HuH-7.5 (cell line): ENCODE results near the gene KCNJ18.
"Not testable (repeated sequence)": the region's sequence is repeated elsewhere in the genome, so short reads cannot be mapped to it uniquely, and the experiment has no call there.

Experiments used
- DNase-seq: peaks from one replicate; pipeline ENCODE4 v3.0.0; 2011; ENCODE audit warnings: low spot score

Gene KCNJ18

GRCh38 chr17:21703891-21704872 lies 11.9 kb downstream of the KCNJ18 start:
- not testable (repeated sequence) for DNase-seq

DNA sequence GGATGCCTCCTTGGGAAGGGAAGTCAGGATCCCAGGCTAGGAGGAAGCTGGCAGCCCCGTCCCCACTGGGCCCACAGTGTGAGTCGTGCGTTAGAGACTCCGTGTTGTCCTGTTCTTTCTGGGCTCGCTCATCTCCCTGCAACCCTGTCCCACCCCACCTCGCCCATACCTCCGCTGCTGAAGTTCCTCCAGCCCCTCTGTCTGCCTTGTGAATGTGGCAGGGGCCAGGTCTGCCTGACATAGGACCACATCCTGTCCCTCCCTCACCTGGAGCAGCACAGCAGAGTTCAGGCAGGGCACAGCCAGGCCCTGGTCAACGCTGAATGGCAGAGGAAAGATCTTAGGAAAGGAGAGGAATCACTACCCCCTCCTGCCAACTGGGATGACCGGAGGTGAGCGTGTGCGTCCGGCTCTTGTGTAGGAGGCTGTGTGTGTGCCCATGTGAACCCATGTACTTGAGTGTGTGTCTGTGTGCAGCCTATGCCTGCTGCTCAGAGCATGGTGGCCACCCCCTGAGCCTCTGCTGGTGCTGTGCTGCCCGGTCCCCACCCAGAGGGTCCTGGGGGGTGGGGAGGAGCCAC lies 12.8 kb downstream of the KCNJ18 start:
- DNase-seq = no peak

DNA sequence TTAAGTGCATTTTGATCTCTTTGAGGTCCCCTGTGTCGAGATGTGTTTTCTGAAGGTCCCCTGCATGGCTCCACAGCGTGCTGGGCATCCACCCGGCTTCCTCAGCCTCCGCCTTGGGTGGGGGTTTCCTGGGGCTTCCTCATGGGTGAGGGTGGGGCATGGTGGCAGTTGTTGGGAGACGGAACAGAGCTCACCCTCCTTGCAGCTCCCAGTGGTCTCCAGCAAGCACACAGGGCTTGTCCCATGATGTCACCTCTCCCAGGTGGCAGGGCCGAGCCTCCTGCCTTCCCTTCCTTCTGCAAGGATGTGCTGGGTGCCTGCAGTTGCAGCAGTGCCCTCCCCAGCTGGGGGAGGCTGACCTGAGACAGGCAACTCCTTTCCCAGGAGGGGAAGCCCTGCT lies 13.4 kb downstream of the KCNJ18 start:
- DNase-seq = not testable (repeated sequence)

- DNase-seq = not testable (repeated sequence)
These were observed 14.2 kb downstream of the KCNJ18 start for GRCh38 chr17:21706546-21706945.

DNA sequence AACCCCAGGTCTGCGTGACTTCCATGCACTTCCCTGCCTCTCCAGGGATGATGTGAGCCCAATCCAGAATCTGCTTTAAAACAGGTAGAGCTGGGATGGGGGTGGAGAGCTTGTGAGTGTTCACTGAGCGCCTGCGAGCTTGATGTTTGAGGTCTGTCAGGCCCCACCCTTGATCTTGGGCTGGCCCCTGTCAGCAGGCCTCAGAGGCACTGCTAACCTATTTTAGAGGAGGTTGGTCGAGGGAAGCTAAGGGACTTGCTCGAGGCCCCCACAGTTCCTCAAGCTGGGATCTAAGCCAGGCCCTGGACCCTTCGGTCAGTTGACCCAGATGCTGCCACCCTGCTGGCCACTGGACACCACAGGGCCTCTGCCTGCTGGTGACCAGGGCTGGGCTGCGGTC lies 14.8 kb downstream of the KCNJ18 start:
- DNase-seq = not testable (repeated sequence)

- not testable (repeated sequence) for DNase-seq
These were observed 15.6 kb downstream of the KCNJ18 start for GRCh38 chr17:21707711-21708611.

GRCh38 chr17:21708612-21709535 lies 16.6 kb downstream of the KCNJ18 start:
- not testable (repeated sequence) for DNase-seq

- not testable (repeated sequence) for DNase-seq
These were observed 17.7 kb downstream of the KCNJ18 start for GRCh38 chr17:21709994-21710393.

DNA sequence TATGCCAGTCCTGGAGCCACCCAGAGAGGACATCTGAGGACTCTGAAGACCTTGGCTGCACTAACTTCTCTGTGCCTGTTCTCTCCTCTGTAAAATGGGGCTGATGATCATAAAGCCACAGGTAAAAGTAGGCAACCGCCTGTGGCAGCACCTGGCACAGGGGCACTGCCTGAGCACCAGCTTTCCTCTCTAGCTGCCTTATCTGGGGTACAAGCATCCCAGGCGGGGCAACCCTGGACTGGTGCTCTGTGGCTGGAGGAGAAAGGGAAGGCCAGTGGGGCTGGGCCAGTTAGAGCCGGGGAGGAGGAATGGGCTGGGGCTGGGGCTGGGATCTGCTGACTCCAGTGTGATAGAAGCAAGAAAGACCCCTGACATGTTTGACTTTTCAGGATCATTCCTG lies 18.2 kb downstream of the KCNJ18 start:
- not testable (repeated sequence) for DNase-seq

DNA sequence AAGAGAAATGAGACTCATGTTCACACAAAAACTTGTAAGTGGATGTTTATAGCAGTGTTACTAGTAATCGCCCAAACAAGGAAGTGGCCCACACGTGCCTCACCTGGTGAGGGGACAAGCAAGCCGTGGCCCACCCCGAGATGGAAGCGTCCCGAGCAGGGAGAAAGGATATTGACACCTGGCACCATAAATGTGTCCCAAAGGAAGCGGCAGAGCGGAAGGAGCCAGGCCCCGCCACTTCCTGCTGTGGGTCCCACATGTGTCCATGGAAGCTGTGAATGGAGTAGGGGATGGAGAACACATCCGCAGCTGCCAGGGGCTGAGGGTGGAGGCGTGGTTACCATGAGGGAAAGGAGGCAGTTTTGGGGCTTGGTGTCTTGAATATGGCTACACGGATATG lies 18.9 kb downstream of the KCNJ18 start:
- DNase-seq = no peak

GRCh38 chr17:21713020-21713419 lies 20.7 kb downstream of the KCNJ18 start:
- not testable (repeated sequence) for DNase-seq

DNA sequence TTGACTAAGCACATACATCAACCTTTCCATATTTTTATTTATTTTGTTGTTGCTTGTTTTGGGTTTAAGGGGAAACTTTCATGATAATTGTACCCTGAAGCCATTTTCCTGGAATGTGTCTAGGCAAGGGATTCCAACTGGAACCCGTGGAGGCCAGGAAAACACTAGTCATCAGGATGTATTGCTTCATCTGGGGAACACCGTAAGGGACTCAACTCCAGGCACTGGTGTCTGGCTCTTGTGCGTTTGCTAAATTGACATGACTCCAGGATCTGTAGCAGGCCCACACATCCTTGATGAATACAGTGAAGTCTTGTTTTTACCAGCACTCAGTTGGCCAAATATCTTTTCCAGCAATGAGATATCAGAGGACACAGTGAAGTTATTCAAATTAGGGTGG lies 21.3 kb downstream of the KCNJ18 start:
- not testable (repeated sequence) for DNase-seq

GRCh38 chr17:21714676-21715075 lies 22.4 kb downstream of the KCNJ18 start:
- DNase-seq = not testable (repeated sequence)

DNA sequence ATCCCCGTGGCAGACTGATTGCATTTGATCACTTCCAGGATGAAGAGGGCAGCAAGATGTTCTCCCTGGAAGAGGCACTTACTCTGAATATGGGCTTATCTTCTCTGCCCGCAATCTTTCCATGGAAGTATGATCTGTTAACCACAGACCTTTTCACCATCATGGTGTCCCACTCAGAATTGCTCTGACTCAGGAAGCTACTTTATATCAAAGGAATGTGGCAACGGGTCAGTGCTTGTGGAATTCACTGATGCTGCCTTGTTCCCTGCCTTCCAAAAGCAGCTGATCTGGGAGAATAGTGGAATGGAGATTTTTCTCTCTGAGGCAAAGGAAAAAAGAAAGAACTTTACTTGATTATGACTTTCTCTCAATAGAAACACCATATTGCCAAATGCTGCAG lies 23.6 kb downstream of the KCNJ18 start:
- not testable (repeated sequence) for DNase-seq

DNA sequence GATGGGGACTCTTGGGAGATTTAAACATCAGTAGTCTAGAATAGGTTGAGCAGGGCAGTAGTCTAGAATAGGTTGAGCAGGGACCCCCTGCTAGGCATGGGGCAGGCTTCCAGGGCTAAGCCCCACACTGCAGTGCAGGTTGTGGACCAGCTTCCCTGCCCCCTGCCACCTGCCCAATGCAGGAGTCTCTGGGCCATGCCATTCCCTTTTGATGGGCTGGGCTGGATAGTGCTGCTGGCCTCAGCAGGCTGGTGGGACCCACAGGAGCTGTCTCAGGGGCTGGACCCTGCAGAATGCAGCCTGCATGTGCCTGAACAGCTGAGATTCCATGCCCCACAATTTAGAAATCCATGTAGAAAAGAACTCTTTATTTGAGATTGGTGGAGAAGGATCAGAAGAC lies 26.6 kb downstream of the KCNJ18 start:
- not testable (repeated sequence) for DNase-seq

DNA sequence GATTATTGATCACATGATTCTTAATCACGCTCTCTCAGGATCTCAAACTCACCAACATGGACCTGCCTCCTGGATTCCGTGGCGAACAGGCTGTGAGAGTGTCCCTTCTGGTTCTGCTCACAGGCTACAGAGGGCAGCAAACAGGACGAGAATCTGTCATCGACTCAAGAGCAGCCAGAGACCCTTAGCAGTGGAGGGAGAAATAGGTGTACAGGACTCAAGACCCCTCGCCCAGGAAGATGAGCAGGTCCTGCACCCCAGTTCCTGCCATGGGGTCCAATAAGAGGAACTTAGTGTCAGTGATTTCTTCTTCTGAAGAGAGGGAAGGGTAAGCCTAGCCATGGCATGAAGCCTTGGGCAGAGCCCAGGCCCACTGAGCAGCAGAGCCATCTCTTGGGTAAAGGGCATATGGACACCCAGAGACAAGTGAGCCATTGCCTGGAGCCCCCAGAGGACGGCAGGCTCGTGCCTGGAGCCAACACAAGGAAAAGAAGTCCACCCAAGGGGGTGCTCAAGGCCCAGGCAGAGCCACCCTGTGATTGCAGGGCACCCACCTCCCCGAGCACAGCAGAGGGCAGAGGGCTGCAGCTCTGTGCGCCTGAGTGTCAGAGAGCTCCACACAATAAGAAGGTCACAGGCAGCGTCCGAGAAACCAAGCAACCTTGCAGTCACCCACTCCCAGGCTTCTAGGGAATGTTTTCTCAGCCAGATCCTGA lies 27.3 kb downstream of the KCNJ18 start:
- DNase-seq = not testable (repeated sequence)

- not testable (repeated sequence) for DNase-seq
These were observed 28.2 kb downstream of the KCNJ18 start for GRCh38 chr17:21720566-21720965.

DNA sequence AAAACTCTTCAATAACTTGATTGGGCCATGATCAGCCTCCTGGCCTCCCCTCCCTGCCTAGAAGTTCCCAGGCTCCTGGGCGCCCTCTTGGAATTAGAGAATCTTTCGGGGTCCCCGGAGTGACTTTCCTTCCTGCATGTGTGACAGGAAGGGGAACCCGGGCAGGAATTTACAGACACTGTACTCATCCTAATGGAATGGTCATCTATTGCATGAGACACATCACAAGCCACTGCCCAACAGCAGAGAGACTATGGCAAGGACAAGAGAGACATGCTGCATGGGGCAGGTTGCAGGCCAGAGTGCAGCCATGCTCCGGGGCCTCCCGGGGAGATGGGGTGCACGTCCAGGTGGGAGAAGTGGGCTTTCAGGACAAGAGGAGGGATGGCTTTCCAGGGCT lies 29.9 kb downstream of the KCNJ18 start:
- DNase-seq = not testable (repeated sequence)

GRCh38 chr17:21724216-21725006 lies 32.1 kb downstream of the KCNJ18 start:
- DNase-seq = not testable (repeated sequence)
